AML-193 (cell line): ENCODE measurements around the gene PGRMC2.

Experiments used
- DNase-seq, 2 experiments: peaks; one replicate each; lab custom pipeline; 2025; lab: John Stamatoyannopoulos, UW

The PGRMC2 gene

GRCh38 chr4:128220286-128221235 lies 67.1 kb downstream of the PGRMC2 start:
- peak; percentile 50 to 71 for DNase-seq
